Parathyroid adenoma (tissue), 2 donors: ENCODE results near the gene CPSF2.

Source experiments
- H2AFZ ChIP-seq: fragments of 300-600 bp; sonication (generic); one replicate; pipeline ENCODE4 v1.7.0; 2017; ENCODE audit warnings: antibody characterized with exemption, mild to moderate bottlenecking
- H3K27ac ChIP-seq: fragments of 300-600 bp; sonication (generic); one replicate; pipeline ENCODE4 v1.7.0; 2017
- H3K27me3 ChIP-seq: fragments of 300-600 bp; sonication (generic); one replicate; pipeline ENCODE4 v1.7.0; 2017; ENCODE audit warnings: low read length; ENCODE audit not compliant: control insufficient read depth, insufficient read depth
- H3K36me3 ChIP-seq: fragments of 300-600 bp; sonication (generic); one replicate; pipeline ENCODE4 v1.7.0; 2017; ENCODE audit warnings: low read length; ENCODE audit not compliant: control insufficient read depth, insufficient read depth
- H3K4me1 ChIP-seq: fragments of 300-600 bp; sonication (generic); one replicate; pipeline ENCODE4 v1.7.0; 2017; ENCODE audit warnings: control low read depth
- H3K4me2 ChIP-seq: fragments of 300-600 bp; sonication (generic); one replicate; pipeline ENCODE4 v1.7.0; 2017; ENCODE audit warnings: low read length
- H3K4me3 ChIP-seq: fragments of 300-600 bp; sonication (generic); one replicate; pipeline ENCODE4 v1.7.0; 2017; ENCODE audit warnings: low read depth, low read length
- H3K79me2 ChIP-seq: fragments of 300-600 bp; sonication (generic); one replicate; pipeline ENCODE4 v1.7.0; 2017; ENCODE audit warnings: control low read depth
- H3K9ac ChIP-seq: fragments of 300-600 bp; sonication (generic); one replicate; pipeline ENCODE4 v1.7.0; 2017; ENCODE audit warnings: mild to moderate bottlenecking
- H3K9me3 ChIP-seq: fragments of 300-600 bp; sonication (generic); one replicate; pipeline ENCODE4 v1.7.0; 2017; ENCODE audit warnings: low read length; ENCODE audit not compliant: control insufficient read depth
- CTCF ChIP-seq: fragments of 300-600 bp; sonication (generic); IDR thresholded peaks from one replicate; pipeline ENCODE4 v1.7.0; 2017; ENCODE audit warnings: antibody characterized with exemption, mild to moderate bottlenecking
- donor health status: primary hyperparathyroidism.

CPSF2 gene

GRCh38 chr14:92144708-92145107 lies 22.9 kb downstream of the CPSF2 start:
- H3K36me3 ChIP-seq, result no peaks in the 10 kb centered on the region

GRCh38 chr14:92153581-92153980 lies 31.8 kb downstream of the CPSF2 start:
- Histone ChIP-seq H3K9ac (no peak overlapping the region), H3K79me2 (no peaks in the 10 kb centered on the region), H3K4me1 (no peaks in the 10 kb centered on the region), H3K27me3 (no peaks in the 10 kb centered on the region), H3K4me2 (no peak overlapping the region), H3K9me3 (no peaks in the 10 kb centered on the region), H2AFZ (no peak overlapping the region), H3K27ac (no peak overlapping the region), H3K4me3 (no peak overlapping the region), H3K36me3 (no peaks in the 10 kb centered on the region)
- no peak for TF ChIP-seq CTCF

More at GRCh38 chr14:92144708-92145107, 22.9 kb downstream of the CPSF2 start:
- H3K27me3 ChIP-seq, result no peaks in the 10 kb centered on the region
- no peak overlapping the region for H3K27ac ChIP-seq
- H3K9ac ChIP-seq, result no peak overlapping the region
- H3K9me3 ChIP-seq, result no peaks in the 10 kb centered on the region
- H2AFZ ChIP-seq, result no peak overlapping the region
- TF ChIP-seq CTCF, result no peak
- no peaks in the 10 kb centered on the region for H3K4me1 ChIP-seq
- no peak overlapping the region for H3K4me2 ChIP-seq
- H3K79me2 ChIP-seq, result no peaks in the 10 kb centered on the region
- no peak overlapping the region for H3K4me3 ChIP-seq

GRCh38 chr14:92154283-92154942 lies 32.6 kb downstream of the CPSF2 start:
- no peaks in the 10 kb centered on the region for H3K27me3 ChIP-seq
- no peak overlapping the region for H3K4me3 ChIP-seq
- H3K4me1 ChIP-seq, result no peaks in the 10 kb centered on the region
- H3K79me2 ChIP-seq, result no peaks in the 10 kb centered on the region
- no peaks in the 10 kb centered on the region for H3K36me3 ChIP-seq
- H3K9me3 ChIP-seq, result no peaks in the 10 kb centered on the region
- H2AFZ ChIP-seq, result no peak overlapping the region
- no peak overlapping the region for H3K9ac ChIP-seq
- no peak for TF ChIP-seq CTCF
- H3K27ac ChIP-seq, result no peak overlapping the region
- H3K4me2 ChIP-seq, result no peak overlapping the region

- Histone ChIP-seq H3K79me2 (no peaks in the 10 kb centered on the region), H3K4me1 (no peaks in the 10 kb centered on the region), H3K27me3 (no peaks in the 10 kb centered on the region), H3K4me3 (no peak overlapping the region), H3K27ac (no peak overlapping the region), H3K36me3 (no peaks in the 10 kb centered on the region), H3K9me3 (no peaks in the 10 kb centered on the region), H3K9ac (no peak overlapping the region), H2AFZ (no peak overlapping the region), H3K4me2 (no peak overlapping the region)
- TF ChIP-seq CTCF, result no peak
These were observed 38.9 kb downstream of the CPSF2 start for GRCh38 chr14:92160619-92161018.

- Histone ChIP-seq H3K27ac (no peak overlapping the region), H3K36me3 (no peaks in the 10 kb centered on the region)
- no peak for TF ChIP-seq CTCF
These were observed 39.8 kb downstream of the CPSF2 start for GRCh38 chr14:92161521-92161920.

More at GRCh38 chr14:92161521-92161920, 39.8 kb downstream of the CPSF2 start:
- H3K27me3 ChIP-seq, result no peaks in the 10 kb centered on the region
- no peak overlapping the region for H2AFZ ChIP-seq
- H3K4me1 ChIP-seq, result no peaks in the 10 kb centered on the region
- no peak overlapping the region for H3K4me2 ChIP-seq
- no peaks in the 10 kb centered on the region for H3K9me3 ChIP-seq
- H3K79me2 ChIP-seq, result no peaks in the 10 kb centered on the region
- no peak overlapping the region for H3K9ac ChIP-seq
- H3K4me3 ChIP-seq, result no peak overlapping the region
